Measurements from ENCODE around the gene EZR. TPM values are rescaled to one million over a fixed set of nuclear protein-coding genes. Genes with fewer than 3 reads are reported as not detected.
A peak's percentile ranks its signal among the peaks of the same experiment; 100 is the strongest.

EZR gene
- total RNA-seq, 1 donor from 2014 or later: 260 TPM

GRCh38 chr6:158725704-158726103 is 93.5 kb downstream of the EZR start:
- DNase-seq: no peak
- no peaks in the 10 kb centered on the region for H3K36me3 ChIP-seq
- intact Hi-C loops (cut with DNase I): no loop called here
- no peaks in the 10 kb centered on the region for H3K9me3 ChIP-seq
- no peaks in the 10 kb centered on the region for H3K27me3 ChIP-seq
- no peak for TF ChIP-seq CTCF (IDR thresholded peaks at IDR 0.05)
- H3K4me1 ChIP-seq: no peaks in the 10 kb centered on the region
- H3K4me3 ChIP-seq: no peak overlapping the region
- ATAC-seq: no peak
- no peak overlapping the region for H3K27ac ChIP-seq

GRCh38 chr6:158722176-158722729 is 96.9 kb downstream of the EZR start:
- Histone ChIP-seq H3K9me3 (no peaks in the 10 kb centered on the region), H3K4me1 (no peaks in the 10 kb centered on the region), H3K36me3 (no peaks in the 10 kb centered on the region), H3K27me3 (no peaks in the 10 kb centered on the region), H3K4me3 (no peak overlapping the region), H3K27ac (no peak overlapping the region)
- TF ChIP-seq CTCF (IDR thresholded peaks at IDR 0.05): no peak
- no peak for DNase-seq
- intact Hi-C loops (cut with DNase I): no loop called here
- no peak for ATAC-seq

DNA sequence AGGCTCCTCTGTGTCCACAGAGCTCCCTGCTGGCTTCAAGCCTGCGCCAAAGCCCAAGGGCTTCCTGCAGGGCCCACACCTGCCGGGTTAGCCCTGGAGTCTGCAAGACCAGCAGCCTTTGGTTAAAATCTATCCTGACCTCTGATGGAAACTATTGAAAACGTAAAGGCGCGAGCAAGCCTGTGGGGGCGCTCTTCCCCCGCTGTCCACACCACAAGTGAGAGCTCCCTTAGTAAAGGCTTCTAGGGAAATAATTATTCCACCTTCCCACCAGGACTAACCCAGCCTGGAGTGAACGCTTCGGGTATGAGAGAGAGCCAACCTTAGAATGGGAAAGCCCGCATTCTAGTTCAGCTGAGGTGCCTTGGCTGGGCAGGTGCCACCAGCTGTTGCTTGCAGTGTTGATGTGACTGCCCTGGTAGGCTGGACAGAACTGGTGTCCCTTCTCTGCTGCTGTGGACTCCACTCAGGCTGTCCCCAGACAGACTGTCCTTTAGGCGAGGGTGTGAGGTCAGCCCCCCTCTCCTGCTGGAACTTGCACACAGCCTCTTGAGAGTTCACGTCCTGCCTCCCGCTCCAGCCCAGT is 100.6 kb downstream of the EZR start:
- Histone ChIP-seq H3K36me3 (no peaks in the 10 kb centered on the region), H3K27me3 (no peaks in the 10 kb centered on the region), H3K27ac (peak overlapping the region; percentile 30), H3K4me1 (no peaks in the 10 kb centered on the region), H3K9me3 (no peaks in the 10 kb centered on the region), H3K4me3 (no peak overlapping the region)
- peak; percentile 6 for ATAC-seq
- no peak for DNase-seq
- TF ChIP-seq CTCF (IDR thresholded peaks at IDR 0.05): peak; percentile 43
- intact Hi-C loops (cut with DNase I): no loop called here

DNA sequence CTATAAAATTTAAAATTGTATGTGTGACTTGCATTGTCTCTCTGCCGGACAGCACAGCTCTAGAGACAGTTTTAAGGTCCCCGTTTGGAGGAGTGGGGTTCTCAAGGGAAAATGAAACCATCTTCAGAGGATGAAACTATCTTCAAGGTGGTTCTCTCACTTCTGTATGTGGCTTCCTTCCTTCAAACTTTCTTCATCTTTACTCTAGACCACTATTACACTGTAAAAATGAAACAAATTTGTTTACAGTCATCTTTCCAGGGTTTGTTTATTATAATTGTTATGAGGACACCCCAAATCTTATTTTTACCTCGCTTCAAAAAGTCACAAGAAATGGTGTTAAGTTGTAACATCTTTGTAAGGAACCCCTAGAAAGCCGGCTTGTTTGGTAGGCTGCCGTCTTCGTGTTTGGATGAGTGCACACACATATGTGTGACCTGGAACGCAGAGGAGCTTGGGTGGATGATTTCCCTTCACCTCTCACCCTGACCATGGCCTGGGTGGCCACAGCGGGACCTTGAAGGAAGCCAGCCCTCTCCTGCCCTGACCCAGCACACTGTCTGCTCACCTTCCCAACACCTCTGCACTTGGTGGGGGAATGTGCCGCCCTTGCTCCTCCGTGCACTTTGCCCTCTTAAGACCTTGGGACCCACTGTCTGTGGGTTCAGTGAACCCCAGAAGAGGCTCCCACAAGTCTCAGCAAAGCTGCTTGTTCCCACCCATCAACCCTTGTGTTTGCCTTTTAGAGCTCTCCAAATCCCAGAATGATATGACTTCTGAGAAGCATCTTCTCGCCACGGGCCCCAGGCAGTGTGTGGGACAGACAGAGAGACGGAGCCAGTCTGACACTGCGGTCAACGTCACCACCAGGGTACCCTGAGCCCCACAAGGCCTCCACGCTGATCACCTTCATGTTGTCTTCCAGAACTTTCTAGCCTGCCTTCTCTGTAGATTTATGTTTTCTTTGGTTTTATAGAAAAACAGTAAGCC is 101.5 kb downstream of the EZR start:
- intact Hi-C loops (cut with DNase I): no loop called here
- Histone ChIP-seq H3K9me3 (no peaks in the 10 kb centered on the region), H3K4me1 (no peaks in the 10 kb centered on the region), H3K36me3 (no peaks in the 10 kb centered on the region), H3K4me3 (no peak overlapping the region), H3K27me3 (no peaks in the 10 kb centered on the region), H3K27ac (peak overlapping the region; percentile 30)
- ATAC-seq: no peak
- TF ChIP-seq CTCF (IDR thresholded peaks at IDR 0.05): no peak
- DNase-seq: no peak

Small RNA genes lying within 50 kb of the gene (microRNA-seq; reads per million reads assigned to microRNA genes)
- gene MIR3918 (ENCODE audit: borderline microRNAs expressed): not detected

Other genes starting within 250 kb of the EZR start
- gene DYNLT1, start 174.6 kb downstream of the EZR start, total RNA-seq: 104 TPM
- 8.7 TPM for gene SYTL3, start 169.3 kb downstream of the EZR start, total RNA-seq
- gene RSPH3, start 180.8 kb upstream of the EZR start, total RNA-seq: 17.2 TPM
- gene TAGAP, start 225.6 kb upstream of the EZR start, total RNA-seq: 12.9 TPM

Measured in upper lobe of right lung (tissue), 1 donor.